Lower leg skin (tissue), 4 donors: ENCODE results near the gene NRF1. TPM values are rescaled to one million over a fixed set of nuclear protein-coding genes. Genes with fewer than 3 reads are reported as not detected.
A peak's percentile ranks its signal among the peaks of the same experiment; 100 is the strongest.

ENCODE experiments used
- DNase-seq, 2 donors: peaks; one replicate each; pipeline ENCODE4 v3.0.0-alpha.2; 2019; ENCODE audit warnings: low spot score in 2 of 2
- H3K4me3 ChIP-seq: fragments of 200-600 bp; sonication (generic); 2 replicates; pipeline ENCODE4 v1.5.1; 2017; ENCODE audit warnings: mild to moderate bottlenecking, low read depth; ENCODE audit not compliant: poor library complexity, severe bottlenecking
- CTCF ChIP-seq, 3 donors: fragments of 450-650 bp; IDR thresholded peaks; one replicate each; pipeline ENCODE4 v1.5.1; 2016; ENCODE audit warnings: antibody characterized with exemption in 3 of 3, mild to moderate bottlenecking in 3 of 3, moderate library complexity in 2 of 3
- POLR2A ChIP-seq, 2 donors: fragments of 450-650 bp; IDR thresholded peaks; one replicate each; pipeline ENCODE4 v1.6.1; 2016 to 2017; ENCODE audit warnings: antibody characterized with exemption in 2 of 2, mild to moderate bottlenecking in 1 of 2, moderate library complexity in 1 of 2
- WGBS, 2 donors: methylation state at CpG; one replicate each; pipeline ENCODE4 v1.1.5; 2018; 5-methylcytosine and 5-hydroxymethylcytosine counted together
- intact Hi-C: fragments of 100-400 bp; cut with DNase I; formaldehyde crosslinking; loops from one replicate; pipeline ENCODE4 v1.15.0; 2023; ENCODE audit warnings: low total_unique reads
- total RNA-seq, 4 donors: library from RNA; depleted of rRNA; stranded (reverse); fragments of >200 nt; gene quantifications; one replicate each; pipeline ENCODE4 v1.1.0, GENCODE V29; 2016

NRF1 gene
- total RNA-seq, 4 donors from 2014 or later = 16.4 to 22.6 (median 18.9) TPM

DNA sequence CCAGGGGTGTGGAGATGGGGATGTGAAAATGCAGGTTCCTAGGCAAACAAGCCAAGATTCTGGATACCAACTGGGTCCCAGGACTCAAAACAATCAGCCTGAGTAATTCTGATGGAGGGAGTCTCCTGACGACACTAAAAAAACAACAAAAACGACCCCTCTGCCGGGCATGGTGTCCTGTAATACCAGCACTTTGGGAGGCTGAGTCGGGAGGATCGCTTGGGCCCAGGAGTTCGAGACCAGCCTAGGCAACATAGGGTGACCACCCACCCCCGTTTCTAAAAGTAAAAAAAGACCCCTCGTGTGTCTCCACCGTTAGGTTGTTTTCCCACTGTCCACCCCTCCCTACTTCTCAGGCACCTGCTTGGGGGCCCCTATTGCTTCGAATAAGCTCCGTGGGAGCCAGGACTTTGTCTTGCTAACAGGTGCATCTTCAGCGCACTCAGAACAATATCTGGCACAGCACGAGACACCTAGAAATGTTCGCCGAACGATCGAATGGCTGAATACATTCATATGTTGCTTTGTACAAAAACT is 743 bp upstream of the NRF1 start:
- intact Hi-C loops = no loop called here
- WGBS, 2 donors = 10 to 15% methylated on average over 17 of the region's 17 CpGs

GRCh38 chr7:129612112-129613015 is 844 bp downstream of the NRF1 start:
- TF ChIP-seq POLR2A (IDR thresholded peaks at IDR 0.05) = no peak
- no peak for TF ChIP-seq CTCF (IDR thresholded peaks at IDR 0.05)
- peak overlapping the region; percentile 57 for H3K4me3 ChIP-seq
- peak; percentile 62 to 94 for DNase-seq
- intact Hi-C loops = no loop called here
- 0 to 1% methylated on average over 27 to 28 of the region's 64 CpGs for WGBS, 2 donors

More for the DNA sequence above, 743 bp upstream of the NRF1 start:
- TF ChIP-seq CTCF (IDR thresholded peaks at IDR 0.05) = no peak
- no peak for TF ChIP-seq POLR2A (IDR thresholded peaks at IDR 0.05)
- DNase-seq = no peak
- H3K4me3 ChIP-seq = peak overlapping the region; percentile 57

DNA sequence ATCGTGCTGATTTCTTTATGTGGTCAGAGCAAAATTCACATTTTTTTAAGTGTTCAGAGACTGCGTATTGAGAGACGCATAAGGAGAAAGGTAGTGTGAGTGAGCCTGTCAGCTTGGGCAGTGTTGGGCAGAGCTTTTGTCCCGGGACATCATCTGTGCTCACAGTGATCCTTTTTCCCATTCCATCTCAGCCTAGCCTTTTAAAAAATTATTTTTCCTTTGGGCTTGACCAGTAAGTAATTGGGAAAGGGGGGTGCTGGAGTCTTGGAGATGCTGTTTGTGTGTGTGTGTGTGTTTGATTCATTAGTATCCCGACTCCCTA is 1.5 kb downstream of the NRF1 start:
- DNase-seq = no peak
- WGBS, 2 donors = 19 to 22% methylated on average over 5 of the region's 5 CpGs
- H3K4me3 ChIP-seq = no peak overlapping the region
- intact Hi-C loops = no loop called here
- TF ChIP-seq POLR2A (IDR thresholded peaks at IDR 0.05) (no peak), CTCF (IDR thresholded peaks at IDR 0.05) (no peak)

DNA sequence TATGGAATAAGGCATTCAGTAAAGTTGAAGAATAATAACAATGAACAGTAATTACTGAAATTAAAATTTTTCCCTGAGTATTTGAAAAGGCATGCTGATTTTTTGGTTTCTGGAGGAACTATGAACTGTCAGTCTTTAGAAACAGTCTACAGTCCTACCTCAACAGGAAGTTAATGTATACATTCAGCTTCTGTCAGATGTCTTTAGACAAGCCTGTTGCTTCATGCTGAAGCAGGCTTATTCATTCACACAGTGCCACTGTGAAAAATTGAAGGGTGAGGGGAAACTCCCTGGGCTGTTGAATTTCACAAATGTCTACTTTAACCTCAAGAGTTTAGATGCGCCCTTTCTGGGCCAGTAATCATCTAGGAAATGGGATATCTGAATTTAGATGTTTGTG is 3.5 kb downstream of the NRF1 start:
- no peak overlapping the region for H3K4me3 ChIP-seq
- TF ChIP-seq POLR2A (IDR thresholded peaks at IDR 0.05) (no peak), CTCF (IDR thresholded peaks at IDR 0.05) (no peak)
- 72 to 88% methylated on average over 1 of the region's 1 CpG for WGBS, 2 donors
- intact Hi-C loops = no loop called here
- no peak for DNase-seq

DNA sequence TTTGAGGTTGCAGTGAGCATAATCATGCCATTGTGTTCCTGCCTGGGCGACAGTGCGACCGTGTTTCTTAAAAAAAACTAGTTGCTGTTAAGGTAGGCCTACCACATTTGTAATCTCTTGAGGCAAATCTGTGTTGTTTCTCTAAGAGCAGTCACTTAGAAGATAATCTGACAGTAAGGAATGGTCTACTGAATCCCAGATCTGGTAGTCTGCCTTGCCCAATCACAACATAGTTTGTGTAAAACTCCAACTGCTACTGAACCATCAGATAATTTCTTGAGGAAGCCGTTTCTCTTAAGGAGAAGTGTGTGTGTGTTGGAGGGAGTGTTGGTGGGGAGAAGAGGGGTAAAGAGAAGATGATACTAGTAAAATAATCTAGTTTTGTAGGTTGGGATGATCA is 5.0 kb downstream of the NRF1 start:
- TF ChIP-seq POLR2A (IDR thresholded peaks at IDR 0.05) (no peak), CTCF (IDR thresholded peaks at IDR 0.05) (no peak)
- intact Hi-C loops = no loop called here
- no peak overlapping the region for H3K4me3 ChIP-seq
- DNase-seq = no peak
- 77 to 79% methylated on average over 4 of the region's 4 CpGs for WGBS, 2 donors
